Measurements from ENCODE around the gene CDON.

The CDON gene

DNA sequence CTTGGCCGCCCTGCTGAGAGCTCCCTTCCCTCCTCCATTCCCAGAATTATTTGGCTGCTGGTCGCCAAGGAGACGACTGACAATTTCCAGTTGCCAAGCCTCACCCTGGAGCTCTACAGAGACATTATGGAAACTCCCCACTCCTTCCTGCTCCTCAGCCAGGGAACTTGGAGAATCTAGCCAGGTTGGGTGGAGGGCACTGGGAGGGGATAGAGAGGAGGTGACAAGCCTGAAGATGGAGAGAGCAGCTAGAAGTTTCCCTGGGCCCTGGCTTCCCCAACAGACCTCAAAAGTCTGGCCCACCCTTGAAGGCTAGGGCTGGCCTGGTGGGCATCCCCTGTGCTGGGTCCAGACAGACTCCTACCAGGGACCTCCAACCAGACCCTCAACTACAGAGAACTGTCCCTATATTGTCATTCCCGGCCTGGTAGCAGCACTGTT lies 123.6 kb downstream of the CDON start:
- Histone ChIP-seq H3K4me1 (ENCODE audit: low read depth, poor library complexity, severe bottlenecking) (peaks cover 5% of the 10 kb centered on the region), H2AFZ (ENCODE audit: low read depth) (no peak overlapping the region), H3K4me2 (no peak overlapping the region), H3K36me3 (ENCODE audit: insufficient read depth) (no peaks in the 10 kb centered on the region), H3K4me3 (IDR thresholded peaks at IDR 0.05; ENCODE audit: insufficient read depth, low read depth, low read length) (no peak overlapping the region), H3K27ac (no peak overlapping the region), H4K20me1 (ENCODE audit: insufficient read depth) (no peaks in the 10 kb centered on the region), H3K9ac (no peak overlapping the region), H3K79me2 (ENCODE audit: insufficient read depth, low read depth) (no peaks in the 10 kb centered on the region), H3K27me3 (ENCODE audit: insufficient read depth, low read depth) (no peaks in the 10 kb centered on the region)
- no peak for TF ChIP-seq CTCF (conservative IDR thresholded peaks at IDR 0.05; ENCODE audit: low read depth, low read length)

GRCh38 chr11:125938418-125938817 lies 124.2 kb downstream of the CDON start:
- Histone ChIP-seq H3K9ac (no peak overlapping the region), H3K27ac (no peak overlapping the region), H3K4me2 (no peak overlapping the region), H3K4me3 (IDR thresholded peaks at IDR 0.05; ENCODE audit: insufficient read depth, low read depth, low read length) (no peak overlapping the region), H3K36me3 (ENCODE audit: insufficient read depth) (no peaks in the 10 kb centered on the region), H2AFZ (ENCODE audit: low read depth) (no peak overlapping the region), H3K4me1 (ENCODE audit: low read depth, poor library complexity, severe bottlenecking) (peaks cover 5% of the 10 kb centered on the region), H3K79me2 (ENCODE audit: insufficient read depth, low read depth) (no peaks in the 10 kb centered on the region), H4K20me1 (ENCODE audit: insufficient read depth) (no peaks in the 10 kb centered on the region), H3K27me3 (ENCODE audit: insufficient read depth, low read depth) (no peaks in the 10 kb centered on the region)
- TF ChIP-seq CTCF (conservative IDR thresholded peaks at IDR 0.05; ENCODE audit: low read depth, low read length) = no peak

DNA sequence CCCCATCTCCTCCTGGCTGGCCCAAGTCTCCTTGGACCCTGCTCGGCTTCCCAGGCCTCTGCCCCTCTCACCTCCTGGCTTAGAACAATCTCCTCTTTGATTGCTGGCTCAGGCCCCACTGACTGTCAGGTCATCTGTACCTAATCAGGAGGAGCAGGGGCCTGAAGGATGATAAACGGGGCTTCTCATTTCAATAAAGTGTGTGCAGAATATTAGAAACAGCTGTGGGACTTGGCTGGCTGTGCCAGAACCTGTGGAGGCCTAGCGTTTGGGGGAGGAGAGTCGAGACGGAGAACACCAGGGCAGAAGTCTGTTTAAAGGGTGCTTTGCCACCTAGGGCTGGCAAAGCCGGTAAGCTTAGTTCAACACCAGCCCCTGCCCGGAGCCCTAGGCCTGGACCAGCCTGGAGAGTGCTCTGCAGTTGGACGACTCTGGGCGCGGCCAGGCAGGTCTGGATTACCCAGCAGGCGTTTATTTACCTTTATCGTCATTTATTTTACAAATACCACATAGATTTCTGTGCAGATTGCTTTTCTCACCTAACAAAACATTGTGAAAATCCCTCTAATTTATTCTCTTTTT lies 127.0 kb downstream of the CDON start:
- H3K9ac ChIP-seq = no peak overlapping the region
- no peak overlapping the region for H3K27ac ChIP-seq
- no peaks in the 10 kb centered on the region for H4K20me1 ChIP-seq (ENCODE audit: insufficient read depth)
- no peaks in the 10 kb centered on the region for H3K36me3 ChIP-seq (ENCODE audit: insufficient read depth)
- H3K27me3 ChIP-seq (ENCODE audit: insufficient read depth, low read depth) = no peaks in the 10 kb centered on the region
- no peak overlapping the region for H2AFZ ChIP-seq (ENCODE audit: low read depth)
- no peaks in the 10 kb centered on the region for H3K4me1 ChIP-seq (ENCODE audit: low read depth, poor library complexity, severe bottlenecking)
- TF ChIP-seq CTCF (conservative IDR thresholded peaks at IDR 0.05; ENCODE audit: low read depth, low read length) = no peak
- H3K79me2 ChIP-seq (ENCODE audit: insufficient read depth, low read depth) = no peaks in the 10 kb centered on the region
- H3K4me3 ChIP-seq (IDR thresholded peaks at IDR 0.05; ENCODE audit: insufficient read depth, low read depth, low read length) = no peak overlapping the region
- H3K4me2 ChIP-seq = no peak overlapping the region

- no peaks in the 10 kb centered on the region for H3K36me3 ChIP-seq (ENCODE audit: insufficient read depth)
- H3K27ac ChIP-seq = no peak overlapping the region
- H3K79me2 ChIP-seq (ENCODE audit: insufficient read depth, low read depth) = no peaks in the 10 kb centered on the region
- H3K4me2 ChIP-seq = no peak overlapping the region
- no peaks in the 10 kb centered on the region for H3K4me1 ChIP-seq (ENCODE audit: low read depth, poor library complexity, severe bottlenecking)
- no peak overlapping the region for H3K4me3 ChIP-seq (IDR thresholded peaks at IDR 0.05; ENCODE audit: insufficient read depth, low read depth, low read length)
- H2AFZ ChIP-seq (ENCODE audit: low read depth) = no peak overlapping the region
- H4K20me1 ChIP-seq (ENCODE audit: insufficient read depth) = no peaks in the 10 kb centered on the region
- no peak overlapping the region for H3K9ac ChIP-seq
- H3K27me3 ChIP-seq (ENCODE audit: insufficient read depth, low read depth) = no peaks in the 10 kb centered on the region
- no peak for TF ChIP-seq CTCF (conservative IDR thresholded peaks at IDR 0.05; ENCODE audit: low read depth, low read length)
These were observed 127.6 kb downstream of the CDON start for GRCh38 chr11:125935056-125935455.
